OCI-LY1 (cell line): ENCODE results near the gene PBX1.

Experiments
- H2AFZ ChIP-seq: fragments of 200-600 bp; sonication (generic), shearing (Covaris generic); 2 replicates; pipeline ENCODE4 v1.6.0; 2014; ENCODE audit warnings: antibody characterized with exemption, mild to moderate bottlenecking, low read length
- H3F3A ChIP-seq: fragments of 200-600 bp; sonication (generic), shearing (Covaris generic); 2 replicates; pipeline ENCODE4 v1.6.0; 2014; ENCODE audit warnings: mild to moderate bottlenecking, antibody characterized with exemption, low read length, moderate library complexity; ENCODE audit not compliant: insufficient read depth
- H3K27ac ChIP-seq: fragments of 200-600 bp; sonication (generic); 2 replicates; pipeline ENCODE4 v1.5.1; 2014; ENCODE audit warnings: low read length, mixed run types, mild to moderate bottlenecking, low read depth; ENCODE audit not compliant: poor library complexity, severe bottlenecking
- H3K27me3 ChIP-seq: fragments of 200-600 bp; sonication (generic); 2 replicates; pipeline ENCODE4 v1.6.0; 2014; ENCODE audit warnings: antibody characterized with exemption, mild to moderate bottlenecking, low read length, moderate library complexity; ENCODE audit not compliant: insufficient read depth
- H3K36me3 ChIP-seq: fragments of 200-600 bp; sonication (generic); 2 replicates; pipeline ENCODE4 v1.6.1; 2014; ENCODE audit warnings: mild to moderate bottlenecking, antibody characterized with exemption, low read length, moderate library complexity, mixed read lengths; ENCODE audit not compliant: insufficient read depth
- H3K4me1 ChIP-seq: fragments of 200-600 bp; sonication (generic); 2 replicates; pipeline ENCODE4 v1.5.1; 2014; ENCODE audit warnings: mild to moderate bottlenecking, low read length, moderate library complexity; ENCODE audit not compliant: insufficient read depth, severe bottlenecking
- H3K4me2 ChIP-seq: fragments of 200-600 bp; sonication (generic), shearing (Covaris generic); 2 replicates; pipeline ENCODE4 v1.6.1; 2014; ENCODE audit warnings: low read length
- H3K4me3 ChIP-seq: fragments of 200-600 bp; sonication (generic); 2 replicates; pipeline ENCODE4 v1.5.1; 2014; ENCODE audit warnings: low read length, low read depth, mild to moderate bottlenecking, mixed read lengths; ENCODE audit not compliant: poor library complexity, severe bottlenecking
- H3K79me2 ChIP-seq: fragments of 200-600 bp; shearing (Covaris generic); 2 replicates; pipeline ENCODE4 v1.6.1; 2016; ENCODE audit warnings: mixed run types, low read length, mixed read lengths; ENCODE audit not compliant: insufficient read depth
- H3K9ac ChIP-seq: fragments of 200-600 bp; sonication (generic), shearing (Covaris generic); 2 replicates; pipeline ENCODE4 v1.6.1; 2014; ENCODE audit warnings: mild to moderate bottlenecking, low read length, mixed read lengths
- H3K9me2 ChIP-seq: fragments of 200-600 bp; sonication (generic), shearing (Covaris generic); 2 replicates; pipeline ENCODE4 v1.6.1; 2014; ENCODE audit warnings: low read depth, mild to moderate bottlenecking, low read length, mixed read lengths
- H3K9me3 ChIP-seq: fragments of 200-600 bp; shearing (Covaris generic); 2 replicates; pipeline ENCODE4 v1.6.1; 2014; ENCODE audit warnings: low read length, mixed read lengths
- H4K20me1 ChIP-seq: fragments of 200-600 bp; sonication (generic), shearing (Covaris generic); 2 replicates; pipeline ENCODE4 v1.6.0; 2016; ENCODE audit warnings: mild to moderate bottlenecking, low read length; ENCODE audit not compliant: insufficient read depth
- EZH2 ChIP-seq: fragments of 200-600 bp; sonication (generic), shearing (Covaris generic); IDR thresholded peaks from 2 replicates; pipeline ENCODE4 v1.8.0; 2017; ENCODE audit warnings: borderline replicate concordance, mixed run types, mild to moderate bottlenecking, antibody characterized with exemption, low read length, moderate library complexity, mixed read lengths
- TF ChIP-seq, protein P1 (sequence below): fragments of 200-600 bp; sonication (generic), shearing (Covaris generic); IDR thresholded peaks from 2 replicates; pipeline ENCODE4 v1.5.1; 2017; ENCODE audit warnings: mild to moderate bottlenecking, antibody characterized with exemption, low read length, moderate library complexity, mixed read lengths

Gene PBX1

DNA sequence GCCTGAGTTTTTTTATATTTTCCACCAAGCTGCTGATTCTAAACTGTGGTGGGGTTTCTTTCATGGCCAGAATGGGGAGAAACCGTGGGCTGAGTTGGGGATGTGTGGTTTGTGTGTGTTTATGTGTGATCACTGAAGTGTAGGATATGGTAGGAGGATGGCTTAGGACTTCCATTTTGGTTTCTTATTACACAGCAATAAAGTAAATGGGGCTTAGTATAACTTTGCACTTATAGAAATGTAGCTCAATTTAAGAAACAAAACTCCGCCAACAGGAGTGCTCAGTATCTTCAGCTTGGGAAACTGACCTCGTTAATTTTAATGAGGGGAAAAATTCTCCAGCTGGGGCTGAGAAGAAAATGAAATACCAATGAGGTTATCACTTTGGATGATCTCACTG is 77.8 kb downstream of the PBX1 start:
- TF ChIP-seq, protein P1, sequence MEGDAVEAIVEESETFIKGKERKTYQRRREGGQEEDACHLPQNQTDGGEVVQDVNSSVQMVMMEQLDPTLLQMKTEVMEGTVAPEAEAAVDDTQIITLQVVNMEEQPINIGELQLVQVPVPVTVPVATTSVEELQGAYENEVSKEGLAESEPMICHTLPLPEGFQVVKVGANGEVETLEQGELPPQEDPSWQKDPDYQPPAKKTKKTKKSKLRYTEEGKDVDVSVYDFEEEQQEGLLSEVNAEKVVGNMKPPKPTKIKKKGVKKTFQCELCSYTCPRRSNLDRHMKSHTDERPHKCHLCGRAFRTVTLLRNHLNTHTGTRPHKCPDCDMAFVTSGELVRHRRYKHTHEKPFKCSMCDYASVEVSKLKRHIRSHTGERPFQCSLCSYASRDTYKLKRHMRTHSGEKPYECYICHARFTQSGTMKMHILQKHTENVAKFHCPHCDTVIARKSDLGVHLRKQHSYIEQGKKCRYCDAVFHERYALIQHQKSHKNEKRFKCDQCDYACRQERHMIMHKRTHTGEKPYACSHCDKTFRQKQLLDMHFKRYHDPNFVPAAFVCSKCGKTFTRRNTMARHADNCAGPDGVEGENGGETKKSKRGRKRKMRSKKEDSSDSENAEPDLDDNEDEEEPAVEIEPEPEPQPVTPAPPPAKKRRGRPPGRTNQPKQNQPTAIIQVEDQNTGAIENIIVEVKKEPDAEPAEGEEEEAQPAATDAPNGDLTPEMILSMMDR: no peak
- no peak for TF ChIP-seq EZH2
- H3K79me2 ChIP-seq: no peaks in the 10 kb centered on the region
- no peaks in the 10 kb centered on the region for H3K36me3 ChIP-seq
- no peak overlapping the region for H3K27ac ChIP-seq
- H3K9me2 ChIP-seq: no peaks in the 10 kb centered on the region
- H3K9me3 ChIP-seq: no peaks in the 10 kb centered on the region
- no peaks in the 10 kb centered on the region for H3K4me1 ChIP-seq
- H4K20me1 ChIP-seq: no peaks in the 10 kb centered on the region
- H3K4me3 ChIP-seq: no peak overlapping the region
- H3K4me2 ChIP-seq: no peak overlapping the region
- H3K9ac ChIP-seq: no peak overlapping the region
- H3F3A ChIP-seq: no peaks in the 10 kb centered on the region
- no peaks in the 10 kb centered on the region for H3K27me3 ChIP-seq
- no peak overlapping the region for H2AFZ ChIP-seq

DNA sequence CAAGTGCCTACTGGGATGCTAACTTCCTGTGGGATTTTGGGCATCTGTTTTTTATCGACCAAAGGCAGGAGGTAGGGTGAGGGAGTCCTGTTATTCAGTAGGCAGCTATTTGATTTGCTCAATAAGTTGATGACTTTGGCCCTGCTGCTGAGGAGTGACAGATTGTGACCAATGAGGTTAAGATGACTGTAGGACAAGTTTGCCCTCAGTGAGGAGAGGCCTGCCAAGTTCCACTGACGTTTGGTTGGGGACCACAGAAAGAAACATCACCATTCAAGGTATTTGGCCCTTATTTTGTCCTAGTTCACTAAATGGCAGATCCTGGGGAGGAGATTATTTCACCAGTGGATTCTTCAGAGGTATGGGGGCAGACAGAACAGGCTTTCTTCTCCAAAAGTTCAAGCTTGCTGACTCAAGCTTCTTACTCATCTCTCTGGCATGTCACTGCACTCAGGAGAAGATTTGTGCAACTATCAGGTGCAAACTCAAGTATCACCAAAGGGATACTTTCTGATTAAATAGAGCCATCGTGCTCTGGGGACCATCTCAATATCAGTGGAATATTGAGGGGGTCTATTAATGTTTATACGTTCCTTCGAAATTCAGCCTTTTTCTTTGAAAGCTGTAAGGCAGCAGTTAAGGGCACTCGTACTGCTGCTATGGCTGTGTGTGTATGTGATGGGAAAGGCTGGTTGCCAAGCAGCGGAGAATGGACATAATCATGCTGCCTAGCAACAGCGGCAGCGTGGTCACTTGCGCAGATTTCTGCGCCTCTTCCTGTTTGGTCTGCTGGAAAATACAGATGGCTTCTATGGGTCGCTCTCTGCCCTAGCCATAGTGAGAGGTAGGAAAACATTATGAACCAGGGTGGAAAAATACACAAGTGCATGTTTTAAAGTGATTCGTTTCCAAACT is 78.7 kb downstream of the PBX1 start:
- Histone ChIP-seq H4K20me1 (no peaks in the 10 kb centered on the region), H3K27me3 (no peaks in the 10 kb centered on the region), H3K9me3 (no peaks in the 10 kb centered on the region), H3K9me2 (no peaks in the 10 kb centered on the region), H3K36me3 (no peaks in the 10 kb centered on the region), H3K4me2 (no peak overlapping the region), H3K9ac (no peak overlapping the region), H3K4me3 (no peak overlapping the region), H3K79me2 (no peaks in the 10 kb centered on the region), H3F3A (no peaks in the 10 kb centered on the region), H3K27ac (no peak overlapping the region), H2AFZ (no peak overlapping the region), H3K4me1 (no peaks in the 10 kb centered on the region)
- TF ChIP-seq, protein P1: no peak
- TF ChIP-seq EZH2: no peak

DNA sequence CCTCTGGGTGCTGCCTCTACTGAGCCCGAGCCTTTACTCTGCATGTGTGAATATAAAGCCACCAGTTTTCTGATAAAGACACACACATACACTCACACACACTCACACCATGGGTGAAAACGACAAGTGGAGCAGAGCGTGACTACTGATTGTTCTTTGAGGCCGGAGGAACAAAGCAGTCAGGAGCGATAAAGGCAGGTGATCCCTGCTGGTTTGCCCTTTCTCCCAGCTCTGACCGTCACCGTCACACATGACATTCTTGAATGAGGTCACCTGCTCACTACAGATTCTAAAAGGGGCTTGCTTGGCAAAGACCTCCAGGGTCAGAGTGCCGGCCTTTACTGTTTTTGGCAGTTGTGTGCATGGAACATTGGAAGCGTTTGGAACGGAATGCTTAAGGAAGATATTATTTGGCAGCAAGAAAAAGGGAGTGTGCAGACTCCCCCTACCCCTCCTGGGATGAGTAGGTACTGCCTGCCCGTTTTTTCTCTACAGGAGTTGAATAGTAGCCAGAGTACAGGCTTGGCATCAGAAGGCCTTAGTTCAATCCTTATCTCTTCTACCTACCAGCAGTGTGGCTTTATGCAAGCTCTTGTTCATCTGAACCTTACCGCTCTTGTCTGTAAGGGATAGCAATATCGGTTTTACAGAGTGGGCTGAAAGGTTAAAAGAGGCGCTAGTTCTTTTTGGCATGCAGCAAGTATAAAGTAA is 79.7 kb downstream of the PBX1 start:
- Histone ChIP-seq H3K4me3 (no peak overlapping the region), H3K27me3 (no peaks in the 10 kb centered on the region), H3K4me1 (no peaks in the 10 kb centered on the region), H3K9me2 (no peaks in the 10 kb centered on the region), H4K20me1 (no peaks in the 10 kb centered on the region), H3K9me3 (no peaks in the 10 kb centered on the region), H3K36me3 (no peaks in the 10 kb centered on the region), H3K79me2 (no peaks in the 10 kb centered on the region), H2AFZ (no peak overlapping the region), H3K27ac (no peak overlapping the region), H3K9ac (no peak overlapping the region), H3F3A (no peaks in the 10 kb centered on the region), H3K4me2 (no peak overlapping the region)
- TF ChIP-seq, protein P1: no peak
- TF ChIP-seq EZH2: no peak
